ENCODE measurements around the gene VSTM1. TPM values are rescaled to one million over a fixed set of nuclear protein-coding genes. Genes with fewer than 3 reads are reported as not detected.

Gene VSTM1
- total and polyA plus RNA-seq, 4 experiments from 2014 or later: not detected

- peaks cover 0 to 4% (median 1%) of the 10 kb centered on the region in 4 donors for H3K4me1 Mint-ChIP-seq
- H3K27me3 Mint-ChIP-seq: peaks cover 19 to 27% of the 10 kb centered on the region in 2 donors
- Histone ChIP-seq H3K4me1 (ENCODE audit: insufficient read depth, low read length) (no peaks in the 10 kb centered on the region), H3K27ac (ENCODE audit: low read depth, low read length) (no peak overlapping the region), H3K36me3 (ENCODE audit: insufficient read depth, low read length) (no peaks in the 10 kb centered on the region), H3K9me3 (ENCODE audit: control insufficient read depth in 1 of 2, low read length in 2 of 2) (no peaks in the 10 kb centered on the region), H3K27me3 (ENCODE audit: insufficient read depth, low read length) (no peaks in the 10 kb centered on the region), H3K4me3 (ENCODE audit: low read length in 2 of 2) (no peak overlapping the region)
- POLR2A ChIA-PET (ENCODE audit: partially characterized antibody): no interaction called here
- H3K36me3 Mint-ChIP-seq: no peaks in the 10 kb centered on the region
- CTCF ChIA-PET (ENCODE audit: partially characterized antibody): interaction anchor here (1.2 to 10.2 kb wide), 9 partner anchors 9 to 257 kb away, joined by 4 to 97 read pairs (median 6); partner anchors contain the start of gene MYADM
- H3K27ac Mint-ChIP-seq: no peak overlapping the region
- no peak overlapping the region for H3K4me3 Mint-ChIP-seq
- H3K9me3 Mint-ChIP-seq: peaks cover 0 to 4% (median 0%) of the 10 kb centered on the region in 8 donors
- DNase-seq: no peak
- intact Hi-C loops (cut with micrococcal nuclease): loop anchor here (10.0 kb wide), 1 partner anchor 124 kb away; the partner anchor contains the start of gene CACNG7
Measured at GRCh38 chr19:54029301-54029700, 34.4 kb downstream of the VSTM1 start.

GRCh38 chr19:54026656-54027055 is 37.0 kb downstream of the VSTM1 start:
- H3K36me3 Mint-ChIP-seq: no peaks in the 10 kb centered on the region
- no peak overlapping the region for H3K4me3 ChIP-seq (ENCODE audit: low read length in 2 of 2)
- no peaks in the 10 kb centered on the region for H3K27me3 ChIP-seq (ENCODE audit: insufficient read depth, low read length)
- no peak overlapping the region for H3K27ac ChIP-seq (ENCODE audit: low read depth, low read length)
- H3K9me3 ChIP-seq (ENCODE audit: control insufficient read depth in 1 of 2, low read length in 2 of 2): no peaks in the 10 kb centered on the region
- H3K27ac Mint-ChIP-seq: no peak overlapping the region
- no peaks in the 10 kb centered on the region for H3K36me3 ChIP-seq (ENCODE audit: insufficient read depth, low read length)
- peaks cover 5% of the 10 kb centered on the region for H3K4me1 ChIP-seq (ENCODE audit: insufficient read depth, low read length)
- DNase-seq: no peak
- H3K4me3 Mint-ChIP-seq: no peak overlapping the region
- peaks cover 21 to 39% of the 10 kb centered on the region in 2 donors for H3K27me3 Mint-ChIP-seq
- H3K4me1 Mint-ChIP-seq: peaks cover 0 to 8% (median 5%) of the 10 kb centered on the region in 4 donors
- intact Hi-C loops (cut with micrococcal nuclease): loop anchor here (10.0 kb wide), 1 partner anchor 122 kb away; the partner anchor contains the start of gene CACNG7
- peaks cover 0 to 4% (median 0%) of the 10 kb centered on the region in 8 donors for H3K9me3 Mint-ChIP-seq
- ChIA-PET CTCF (ENCODE audit: partially characterized antibody) (interaction anchor here (1.7 to 10.2 kb wide), 3 partner anchors 9 to 236 kb away, joined by 6 to 97 read pairs (median 6); no protein-coding TSS in a partner anchor), POLR2A (ENCODE audit: partially characterized antibody) (interaction anchor here (0.6 kb wide), 1 partner anchor 158 kb away, joined by 3 read pairs; no protein-coding TSS in a partner anchor)

GRCh38 chr19:54024660-54025059 is 39.0 kb downstream of the VSTM1 start:
- Histone ChIP-seq H3K9me3 (ENCODE audit: control insufficient read depth in 1 of 2, low read length in 2 of 2) (no peaks in the 10 kb centered on the region), H3K4me1 (ENCODE audit: insufficient read depth, low read length) (peaks cover 5% of the 10 kb centered on the region), H3K36me3 (ENCODE audit: insufficient read depth, low read length) (no peaks in the 10 kb centered on the region), H3K27ac (ENCODE audit: low read depth, low read length) (no peak overlapping the region), H3K4me3 (ENCODE audit: low read length in 2 of 2) (no peak overlapping the region), H3K27me3 (ENCODE audit: insufficient read depth, low read length) (no peaks in the 10 kb centered on the region)
- H3K4me3 Mint-ChIP-seq: no peak overlapping the region
- H3K36me3 Mint-ChIP-seq: no peaks in the 10 kb centered on the region
- POLR2A ChIA-PET (ENCODE audit: partially characterized antibody): no interaction called here
- peaks cover 0 to 4% (median 0%) of the 10 kb centered on the region in 8 donors for H3K9me3 Mint-ChIP-seq
- H3K27ac Mint-ChIP-seq: no peak overlapping the region
- CTCF ChIA-PET (ENCODE audit: partially characterized antibody): interaction anchor here (0.7 to 10.2 kb wide), 13 partner anchors 8 to 1030 kb away, joined by 3 to 97 read pairs (median 4); no protein-coding TSS in a partner anchor
- DNase-seq: no peak
- peaks cover 0 to 8% (median 2%) of the 10 kb centered on the region in 4 donors for H3K4me1 Mint-ChIP-seq
- H3K27me3 Mint-ChIP-seq: peaks cover 18 to 39% of the 10 kb centered on the region in 2 donors
- intact Hi-C loops (cut with micrococcal nuclease): loop anchor here (1.0 to 10.0 kb wide), 5 partner anchors 120 to 827 kb away; partner anchors contain the start of gene CACNG7

- POLR2A ChIA-PET (ENCODE audit: partially characterized antibody): no interaction called here
- peaks cover 16 to 33% of the 10 kb centered on the region in 2 donors for H3K27me3 Mint-ChIP-seq
- intact Hi-C loops (cut with micrococcal nuclease): loop anchor here (5.0 to 10.0 kb wide), 3 partner anchors 118 to 826 kb away; partner anchors contain the start of gene CACNG7
- Histone ChIP-seq H3K4me1 (ENCODE audit: insufficient read depth, low read length) (peaks cover 5% of the 10 kb centered on the region), H3K27me3 (ENCODE audit: insufficient read depth, low read length) (no peaks in the 10 kb centered on the region), H3K4me3 (ENCODE audit: low read length in 2 of 2) (no peak overlapping the region), H3K9me3 (ENCODE audit: control insufficient read depth in 1 of 2, low read length in 2 of 2) (no peaks in the 10 kb centered on the region), H3K27ac (ENCODE audit: low read depth, low read length) (no peak overlapping the region), H3K36me3 (ENCODE audit: insufficient read depth, low read length) (no peaks in the 10 kb centered on the region)
- no peak for DNase-seq
- H3K27ac Mint-ChIP-seq: peak overlapping the region in 1 of 7 donors; percentile 29
- H3K9me3 Mint-ChIP-seq: peaks cover 0 to 4% (median 0%) of the 10 kb centered on the region in 8 donors
- no peak overlapping the region for H3K4me3 Mint-ChIP-seq
- no peaks in the 10 kb centered on the region for H3K36me3 Mint-ChIP-seq
- peaks cover 0 to 8% (median 2%) of the 10 kb centered on the region in 4 donors for H3K4me1 Mint-ChIP-seq
- CTCF ChIA-PET (ENCODE audit: partially characterized antibody): interaction anchor here (0.9 to 10.2 kb wide), 13 partner anchors 9 to 249 kb away, joined by 3 to 97 read pairs (median 6); no protein-coding TSS in a partner anchor
Measured at GRCh38 chr19:54023191-54023590, 40.5 kb downstream of the VSTM1 start.

GRCh38 chr19:54021932-54022331 is 41.8 kb downstream of the VSTM1 start:
- Histone ChIP-seq H3K9me3 (ENCODE audit: control insufficient read depth in 1 of 2, low read length in 2 of 2) (no peaks in the 10 kb centered on the region), H3K4me1 (ENCODE audit: insufficient read depth, low read length) (peaks cover 5% of the 10 kb centered on the region)
- no peak overlapping the region for H3K27ac Mint-ChIP-seq

GRCh38 chr19:54021363-54021762 is 42.3 kb downstream of the VSTM1 start:
- H3K27me3 Mint-ChIP-seq: peaks cover 24 to 37% of the 10 kb centered on the region in 2 donors
- intact Hi-C loops (cut with micrococcal nuclease): loop anchor here (5.0 to 10.0 kb wide), 3 partner anchors 117 to 824 kb away; partner anchors contain the start of gene CACNG7
- peaks cover 0 to 4% (median 0%) of the 10 kb centered on the region in 8 donors for H3K9me3 Mint-ChIP-seq

More at GRCh38 chr19:54021932-54022331, 41.8 kb downstream of the VSTM1 start:
- no peak overlapping the region for H3K27ac ChIP-seq (ENCODE audit: low read depth, low read length)
- no peaks in the 10 kb centered on the region for H3K36me3 ChIP-seq (ENCODE audit: insufficient read depth, low read length)
- no peak for DNase-seq
- no peaks in the 10 kb centered on the region for H3K27me3 ChIP-seq (ENCODE audit: insufficient read depth, low read length)
- Mint-ChIP-seq H3K27me3 (peaks cover 22 to 39% of the 10 kb centered on the region in 2 donors), H3K9me3 (peaks cover 0 to 4% (median 0%) of the 10 kb centered on the region in 8 donors), H3K4me3 (no peak overlapping the region), H3K4me1 (peaks cover 0 to 8% (median 2%) of the 10 kb centered on the region in 4 donors), H3K36me3 (no peaks in the 10 kb centered on the region)
- ChIA-PET CTCF (ENCODE audit: partially characterized antibody) (interaction anchor here (1.0 to 10.2 kb wide), 3 partner anchors 8 to 232 kb away, joined by 3 to 97 read pairs (median 25); no protein-coding TSS in a partner anchor), POLR2A (ENCODE audit: partially characterized antibody) (interaction anchor here (0.6 kb wide), 1 partner anchor 93 kb away, joined by 3 read pairs; no protein-coding TSS in a partner anchor)
- intact Hi-C loops (cut with micrococcal nuclease): loop anchor here (5.0 to 10.0 kb wide), 3 partner anchors 117 to 825 kb away; partner anchors contain the start of gene CACNG7
- H3K4me3 ChIP-seq (ENCODE audit: low read length in 2 of 2): no peak overlapping the region

DNA sequence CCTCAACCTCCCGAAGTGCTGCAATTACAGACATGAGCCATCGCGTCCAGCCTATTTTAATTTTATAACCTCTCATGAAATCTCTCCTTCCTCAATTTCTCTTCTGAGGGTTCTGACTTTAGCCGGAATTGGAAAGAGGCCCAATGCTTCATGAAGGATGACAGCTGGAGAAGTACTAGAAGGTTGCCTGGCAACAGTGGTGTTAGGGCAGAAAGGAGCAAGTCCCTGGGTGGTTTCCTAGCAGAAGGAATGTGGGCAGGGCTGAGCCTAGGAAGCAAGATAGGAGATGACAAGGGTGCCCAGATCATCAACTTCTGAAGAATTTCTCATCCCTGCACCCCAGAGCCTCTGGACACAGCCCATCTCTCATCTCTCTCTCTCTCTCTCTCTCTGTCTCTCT is 46.4 kb downstream of the VSTM1 start:
- no peaks in the 10 kb centered on the region for H3K9me3 ChIP-seq (ENCODE audit: control insufficient read depth in 1 of 2, low read length in 2 of 2)
- ChIA-PET POLR2A (ENCODE audit: partially characterized antibody) (no interaction called here), CTCF (ENCODE audit: partially characterized antibody) (interaction anchor here (0.7 to 1.5 kb wide), 2 partner anchors 11 to 16 kb away, joined by 3 to 4 read pairs; no protein-coding TSS in a partner anchor)
- Mint-ChIP-seq H3K4me1 (no peaks in the 10 kb centered on the region), H3K4me3 (no peak overlapping the region), H3K9me3 (no peaks in the 10 kb centered on the region), H3K36me3 (no peaks in the 10 kb centered on the region), H3K27ac (peak overlapping the region in 1 of 7 donors; percentile 68), H3K27me3 (peaks cover 26 to 34% of the 10 kb centered on the region in 2 donors)
- no peak overlapping the region for H3K4me3 ChIP-seq (ENCODE audit: low read length in 2 of 2)
- no peaks in the 10 kb centered on the region for H3K27me3 ChIP-seq (ENCODE audit: insufficient read depth, low read length)
- no peak overlapping the region for H3K27ac ChIP-seq (ENCODE audit: low read depth, low read length)
- H3K36me3 ChIP-seq (ENCODE audit: insufficient read depth, low read length): no peaks in the 10 kb centered on the region
- no peak for DNase-seq
- intact Hi-C loops (cut with micrococcal nuclease): no loop called here
- H3K4me1 ChIP-seq (ENCODE audit: insufficient read depth, low read length): no peaks in the 10 kb centered on the region

More at GRCh38 chr19:54021363-54021762, 42.3 kb downstream of the VSTM1 start:
- CTCF ChIA-PET (ENCODE audit: partially characterized antibody): interaction anchor here (1.0 to 10.2 kb wide), 3 partner anchors 9 to 231 kb away, joined by 3 to 97 read pairs (median 25); no protein-coding TSS in a partner anchor
- Histone ChIP-seq H3K4me1 (ENCODE audit: insufficient read depth, low read length) (peaks cover 5% of the 10 kb centered on the region), H3K27me3 (ENCODE audit: insufficient read depth, low read length) (no peaks in the 10 kb centered on the region), H3K36me3 (ENCODE audit: insufficient read depth, low read length) (no peaks in the 10 kb centered on the region), H3K27ac (ENCODE audit: low read depth, low read length) (no peak overlapping the region), H3K9me3 (ENCODE audit: control insufficient read depth in 1 of 2, low read length in 2 of 2) (no peaks in the 10 kb centered on the region), H3K4me3 (ENCODE audit: low read length in 2 of 2) (no peak overlapping the region)
- Mint-ChIP-seq H3K27ac (no peak overlapping the region), H3K36me3 (no peaks in the 10 kb centered on the region), H3K4me3 (no peak overlapping the region), H3K4me1 (peaks cover 0 to 8% (median 2%) of the 10 kb centered on the region in 4 donors)
- DNase-seq: no peak
- POLR2A ChIA-PET (ENCODE audit: partially characterized antibody): interaction anchor here (0.6 kb wide), 1 partner anchor 92 kb away, joined by 3 read pairs; no protein-coding TSS in a partner anchor

Measured in CD4-positive, alpha-beta memory T cell (primary cell).